HG02943 (cell line): Measurements from ENCODE around the gene RMI1.
A peak's percentile ranks its signal among the peaks of the same experiment; 100 is the strongest.
"Not testable (repeated sequence)": the region's sequence is repeated elsewhere in the genome, so short reads cannot be mapped to it uniquely, and the experiment has no call there.

Source experiments
- ATAC-seq: cut with Tn5 transposase; IDR thresholded peaks from one replicate; pipeline ENCODE4 v1.9.1; 2021; ENCODE audit warnings: mild to moderate bottlenecking, low read depth, moderate library complexity; ENCODE audit not compliant: unreplicated experiment

The RMI1 gene

DNA sequence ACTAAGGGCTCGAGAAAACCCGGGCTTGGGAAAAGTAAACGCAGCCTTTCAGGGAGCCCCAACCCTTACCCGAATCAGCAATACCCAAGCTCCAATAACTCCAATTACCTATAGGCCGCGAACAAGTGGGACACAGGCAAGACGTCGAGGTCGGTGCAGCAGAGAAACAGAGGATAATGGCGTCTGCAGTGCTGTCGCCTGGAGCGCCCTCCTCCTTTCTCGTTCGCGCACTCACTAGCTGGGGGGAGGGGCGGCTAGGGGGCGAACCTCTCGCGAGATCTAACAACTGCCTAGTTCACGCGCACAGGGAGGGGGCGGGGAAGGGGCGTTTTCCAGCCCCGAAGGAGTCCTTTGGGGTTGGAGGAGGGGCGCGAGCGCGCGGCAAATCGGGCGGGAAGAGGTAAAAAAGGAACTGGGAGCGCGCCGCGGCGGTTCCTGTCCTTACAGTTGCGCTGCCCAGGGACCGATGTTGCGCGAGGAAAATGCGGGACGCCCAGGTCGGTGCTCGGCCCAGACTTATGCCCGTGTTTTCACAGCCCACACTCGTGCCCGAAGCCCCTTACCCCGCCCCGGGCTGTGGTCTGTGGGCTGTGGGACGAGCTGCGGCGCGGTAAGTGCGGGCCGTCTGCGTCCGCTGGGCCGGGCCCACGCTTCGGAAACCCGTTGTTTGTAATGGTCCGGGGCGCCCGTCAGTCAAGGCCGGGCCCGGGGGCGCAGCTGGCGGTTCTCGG is at the start of gene RMI1:
TSS of gene RMI1 (plus strand) at position 411 of the 731 bp plus-strand sequence. CDS start 20,182 bp downstream, outside the sequence.
- ATAC-seq: peak; percentile 62

DNA sequence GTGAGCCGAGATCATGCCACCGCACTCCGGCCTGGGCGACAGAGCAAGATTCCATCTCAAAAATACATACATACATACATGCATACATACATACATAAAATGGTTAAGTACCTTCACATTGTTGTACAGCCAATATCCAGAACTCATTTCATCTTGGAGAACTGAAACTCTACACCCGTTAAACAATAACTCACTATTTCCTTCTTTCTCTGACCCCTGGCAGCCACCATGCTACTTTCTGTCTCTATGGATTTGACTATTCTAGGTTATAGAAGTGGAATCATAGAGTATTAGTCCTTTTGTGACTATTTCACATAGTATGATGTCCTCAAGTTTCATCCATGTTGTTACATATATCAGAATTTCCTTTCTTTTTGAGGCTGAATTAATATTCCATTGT is 49.7 kb upstream of the RMI1 start:
- no peak for ATAC-seq

DNA sequence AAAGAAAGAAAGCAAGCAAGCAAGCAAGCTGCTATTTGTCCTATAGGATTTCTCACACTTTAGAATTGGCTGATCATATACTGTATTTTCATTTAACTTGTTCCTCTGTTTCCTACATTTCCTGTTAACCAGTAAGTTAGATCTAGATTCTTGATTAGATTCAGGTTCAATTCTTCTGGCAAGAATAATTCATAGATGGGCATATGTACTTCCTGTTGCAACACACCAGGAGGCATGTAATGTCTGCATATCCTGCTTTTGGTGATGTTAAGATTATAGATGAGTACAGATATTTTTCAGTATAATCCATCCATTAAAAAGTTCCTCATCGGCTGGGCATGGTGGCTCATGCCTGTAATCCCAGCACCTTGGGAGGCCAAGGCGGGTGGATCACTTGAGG is 48.6 kb upstream of the RMI1 start:
- no peak for ATAC-seq

DNA sequence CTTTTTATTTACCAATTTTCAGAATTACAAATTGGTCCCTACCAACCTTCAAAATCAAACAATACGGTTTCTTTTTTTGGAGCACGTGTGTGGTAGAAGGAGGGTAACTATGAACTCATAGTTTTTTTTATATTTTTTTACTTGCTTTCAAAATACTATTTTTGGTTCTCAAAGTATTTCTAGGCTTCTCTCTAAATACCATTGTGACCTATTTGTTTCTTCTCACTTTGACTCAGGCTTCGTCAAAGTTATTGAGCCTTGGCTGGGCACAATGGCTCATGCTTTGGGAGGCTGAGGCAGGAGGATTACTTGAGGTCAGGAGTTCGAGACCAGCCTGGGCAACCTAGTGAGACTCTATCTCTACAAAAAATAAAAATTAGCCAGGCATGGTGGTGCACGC is 47.8 kb upstream of the RMI1 start:
- ATAC-seq: no peak

DNA sequence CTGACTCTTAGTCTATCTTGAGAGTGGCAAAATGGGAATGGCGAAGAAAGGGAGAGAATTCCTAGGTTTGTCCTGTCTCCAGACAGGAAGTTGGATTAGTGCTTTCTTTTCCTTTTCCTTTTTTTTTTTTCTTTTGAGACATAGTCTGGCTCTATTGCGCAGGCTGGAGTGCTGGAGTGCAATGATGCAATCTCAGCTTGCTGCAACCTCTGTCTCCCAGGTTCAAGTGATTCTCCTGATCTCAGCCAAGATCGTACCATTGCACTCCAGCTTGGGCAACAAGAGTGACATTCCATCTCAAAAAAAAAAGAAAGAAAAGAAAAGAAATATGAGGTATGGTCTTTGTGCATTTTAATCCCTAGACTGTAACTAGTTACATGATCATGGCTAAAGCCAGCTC is 46.8 kb upstream of the RMI1 start:
- ATAC-seq: no peak

DNA sequence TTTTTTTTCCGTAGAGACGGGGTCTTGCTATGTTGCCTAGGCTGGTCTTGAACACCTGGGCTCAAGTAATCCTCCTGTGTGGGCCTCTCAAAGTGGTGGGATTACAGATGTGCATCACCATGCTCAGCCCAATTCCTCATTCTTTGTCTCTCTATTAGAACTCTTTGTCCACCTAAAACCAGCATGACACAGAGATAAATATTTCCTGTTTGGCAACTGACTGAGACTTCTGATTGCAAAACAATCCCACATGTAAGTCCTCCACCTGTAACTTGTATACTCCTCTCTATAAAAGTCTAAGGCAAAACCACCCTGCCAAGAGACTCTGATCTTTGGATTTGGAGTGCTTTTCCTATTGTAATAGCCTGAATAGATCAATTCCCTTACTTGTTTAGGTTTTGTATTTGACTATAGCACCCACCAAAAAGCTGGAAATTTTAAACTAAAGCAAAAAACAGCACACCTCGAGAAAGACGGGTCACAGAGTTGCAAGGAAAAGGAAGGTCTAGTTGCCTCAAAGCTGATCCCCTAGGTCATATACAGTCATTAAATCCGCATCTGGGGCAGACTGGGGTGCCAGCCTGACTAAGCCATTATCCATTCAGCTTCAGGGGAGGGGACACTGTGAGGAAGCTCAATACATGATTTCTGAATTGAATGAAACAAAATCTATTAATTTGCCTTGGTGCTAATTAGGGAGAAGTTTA is 45.9 kb upstream of the RMI1 start:
- no peak for ATAC-seq

DNA sequence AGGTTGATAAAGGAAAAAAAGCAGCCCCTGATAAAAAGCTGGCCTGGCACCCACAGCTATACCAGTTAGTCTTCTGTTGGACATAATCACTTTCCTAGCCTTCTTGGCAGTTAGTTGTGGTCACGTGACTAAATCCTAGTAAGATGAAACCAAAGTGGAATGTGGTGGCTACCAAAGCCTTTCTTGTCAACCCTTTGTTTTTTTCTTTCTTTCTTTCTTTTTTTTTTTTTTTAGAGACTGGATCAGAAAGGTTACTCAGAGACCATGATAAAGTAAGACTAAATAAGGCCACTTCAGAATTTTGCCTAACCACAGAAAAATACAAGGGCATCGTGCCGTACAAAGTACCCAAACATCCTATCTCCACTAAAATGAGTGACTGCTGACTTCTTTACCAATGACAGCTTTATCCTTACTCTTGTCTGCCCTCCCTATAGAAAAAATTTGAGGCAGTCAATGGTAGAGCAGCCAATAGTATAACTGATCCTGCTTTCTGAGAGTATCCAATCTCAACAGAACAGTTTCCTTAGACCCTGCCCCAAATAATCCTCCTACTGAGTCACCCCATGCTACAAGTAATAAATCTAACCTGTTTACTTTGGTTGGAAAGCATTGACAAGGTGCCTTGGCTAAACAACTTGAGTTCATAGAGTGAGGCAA is 45.2 kb upstream of the RMI1 start:
- ATAC-seq: no peak

DNA sequence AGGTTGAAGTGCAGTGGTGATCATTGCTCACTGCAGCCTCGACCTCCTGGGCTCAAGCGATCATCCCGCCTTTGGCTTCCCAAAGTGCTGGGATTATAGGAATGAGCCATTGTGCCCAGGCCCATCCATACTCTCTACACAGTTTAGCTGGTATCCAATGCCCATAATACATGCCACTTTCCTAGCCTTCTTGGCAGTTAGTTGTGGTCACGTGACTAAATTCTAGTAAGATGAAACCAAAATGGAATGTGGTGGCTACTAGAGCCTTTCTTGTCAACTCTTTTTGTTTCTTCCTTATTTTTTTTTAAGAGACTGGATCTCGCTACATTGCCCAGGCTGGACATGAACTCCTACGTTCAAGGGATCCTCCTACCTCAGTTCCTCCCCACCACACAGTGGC is 44.1 kb upstream of the RMI1 start:
- ATAC-seq: no peak

DNA sequence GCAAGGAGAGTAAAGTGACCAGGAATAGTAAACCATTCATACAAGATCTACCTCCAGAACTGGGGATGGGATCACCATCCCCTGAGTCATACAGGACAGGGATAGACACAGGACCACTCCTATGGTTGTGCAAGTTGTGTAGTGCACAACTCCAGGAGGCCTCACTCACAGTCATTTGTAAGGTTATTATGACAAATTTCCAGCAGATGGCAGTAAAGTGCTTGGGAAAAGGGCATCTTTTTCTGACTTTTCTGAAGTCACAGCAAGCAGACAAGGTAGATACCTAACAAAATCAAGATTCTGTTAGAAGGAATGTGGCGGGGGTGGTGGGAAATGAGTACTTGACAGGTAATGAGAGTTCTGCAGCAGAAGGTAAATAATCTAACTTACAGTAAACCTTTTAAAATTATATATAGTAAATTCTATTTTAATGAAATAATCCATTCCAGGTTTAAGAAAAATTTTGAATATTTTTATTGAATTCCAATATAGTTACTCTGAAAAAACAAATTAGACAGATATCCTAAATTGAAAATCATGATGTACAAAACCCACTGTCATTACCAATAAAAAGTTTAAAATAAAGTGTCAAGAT is 42.6 kb upstream of the RMI1 start:
- no peak for ATAC-seq

DNA sequence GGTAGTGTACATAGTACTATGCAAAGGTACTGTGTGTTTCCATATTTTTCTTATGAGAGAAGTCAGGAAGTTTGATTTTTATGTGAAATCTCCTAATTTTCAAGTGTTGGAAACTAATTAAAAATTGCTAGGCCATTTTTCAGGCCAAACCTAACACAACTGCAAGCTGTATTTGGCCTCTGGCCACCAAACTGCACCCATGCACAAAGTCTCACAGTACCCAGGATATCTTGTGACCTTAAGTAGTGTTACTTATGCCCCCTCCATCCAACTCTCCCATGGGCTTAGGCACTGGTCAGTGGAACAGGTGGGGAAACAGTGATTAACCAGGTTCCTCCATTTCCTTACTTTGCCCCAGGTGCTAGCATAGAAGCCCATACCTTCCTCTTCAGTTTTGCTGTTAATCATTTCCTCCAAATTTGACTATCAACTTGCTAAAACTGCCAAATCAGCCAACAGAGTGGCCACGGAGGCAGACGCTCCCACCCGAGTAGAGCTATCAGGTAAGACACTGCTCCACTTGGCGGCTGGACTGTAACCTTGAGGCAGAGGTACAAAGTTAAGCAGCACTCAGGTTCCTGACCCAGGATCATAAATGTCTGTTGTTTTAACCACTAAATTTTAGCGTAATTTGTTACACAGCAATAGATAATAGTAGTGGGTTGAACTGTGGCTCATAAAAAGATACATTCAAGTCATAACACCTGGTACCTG is 39.9 kb upstream of the RMI1 start:
- no peak for ATAC-seq

DNA sequence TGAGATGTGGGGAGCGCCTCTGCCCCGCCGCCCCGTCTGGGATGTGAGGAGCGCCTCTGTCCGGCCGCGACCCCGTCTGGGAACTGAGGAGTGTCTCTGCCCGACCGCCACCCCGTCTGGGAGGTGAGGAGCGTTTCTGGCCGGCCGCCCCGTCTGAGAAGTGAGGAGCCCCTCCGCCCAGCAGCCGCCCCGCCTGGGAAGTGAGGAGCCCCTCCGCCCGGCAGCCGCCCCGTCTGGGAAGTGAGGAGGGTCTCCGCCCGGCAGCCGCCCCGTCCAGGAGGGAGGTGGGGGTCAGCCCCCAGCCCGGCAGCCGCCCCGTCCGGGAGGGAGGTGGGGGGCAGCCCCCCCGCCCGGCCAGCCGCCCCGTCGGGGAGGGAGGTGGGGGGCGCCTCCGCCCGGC is 32.5 kb upstream of the RMI1 start:
- not testable (repeated sequence) for ATAC-seq

DNA sequence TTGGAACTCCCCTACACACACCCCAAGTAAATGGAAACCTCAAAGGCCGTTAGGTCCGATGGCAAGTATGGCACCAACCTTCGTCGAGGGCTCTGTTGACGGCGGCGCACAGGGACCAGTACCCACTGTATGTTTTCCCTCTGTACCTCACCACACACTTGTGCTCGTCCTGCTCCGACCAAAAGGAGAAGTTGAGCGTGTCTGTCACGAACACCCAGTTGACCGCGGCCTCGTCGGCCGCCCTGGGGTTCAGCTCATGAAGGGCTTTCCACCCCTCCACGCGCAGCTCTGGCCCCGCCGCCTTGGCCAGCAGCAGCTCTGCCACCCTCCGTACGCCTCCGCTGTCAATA is 24.5 kb upstream of the RMI1 start:
- ATAC-seq: peak; percentile 60

DNA sequence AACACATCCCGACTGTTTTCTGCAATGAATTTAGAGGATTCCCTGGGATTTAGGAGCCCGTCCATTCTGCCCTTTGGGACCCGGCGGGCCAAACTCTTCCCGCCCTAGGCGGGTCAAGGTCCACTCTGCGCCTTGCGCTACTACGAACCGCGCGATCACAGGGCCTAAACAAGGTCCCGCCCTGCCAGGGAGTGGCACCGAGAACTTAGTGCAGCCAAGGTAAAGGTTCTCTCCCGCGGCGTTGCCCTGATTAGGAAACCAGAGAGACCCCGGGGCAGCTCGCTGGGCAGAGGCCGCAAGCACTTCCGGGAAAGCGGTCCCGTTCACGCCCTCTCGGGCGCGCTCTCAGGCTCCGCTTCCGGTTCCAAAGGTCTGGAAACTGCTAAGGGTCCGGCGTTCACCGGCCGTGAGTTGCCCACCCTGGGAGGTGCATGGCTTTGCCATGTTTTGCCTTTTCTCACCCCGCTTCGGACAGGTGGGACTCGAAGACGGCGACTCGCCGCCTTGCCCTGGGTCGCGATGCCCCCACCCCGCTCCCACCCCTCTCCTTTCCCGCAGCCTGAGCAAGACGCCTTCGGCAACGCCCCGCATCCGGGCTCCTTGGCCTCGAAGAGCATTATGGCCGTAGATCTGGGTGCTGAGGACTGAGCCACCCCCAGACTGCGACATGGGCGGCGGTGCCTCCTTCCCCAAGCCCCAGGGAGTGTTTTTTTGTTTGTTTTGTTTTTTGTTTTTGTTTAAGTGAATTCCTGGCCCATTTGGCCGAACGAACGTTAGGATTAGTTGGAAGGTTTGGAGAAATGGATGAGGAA is 24.0 kb upstream of the RMI1 start:
- peak; percentile 75 for ATAC-seq

DNA sequence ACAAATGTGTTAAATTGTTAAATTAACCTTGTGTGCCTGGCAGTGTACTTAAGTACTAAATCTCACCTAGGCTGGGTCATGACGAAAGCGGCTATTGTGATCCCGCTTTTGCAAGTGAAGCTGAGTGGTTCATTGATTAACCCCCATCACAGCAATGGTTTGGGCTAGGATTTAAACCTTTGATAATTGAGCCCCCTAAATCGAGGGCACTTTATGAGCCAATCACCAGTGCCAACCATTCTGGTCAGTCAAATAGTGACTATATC is 23.4 kb upstream of the RMI1 start:
- ATAC-seq: no peak

DNA sequence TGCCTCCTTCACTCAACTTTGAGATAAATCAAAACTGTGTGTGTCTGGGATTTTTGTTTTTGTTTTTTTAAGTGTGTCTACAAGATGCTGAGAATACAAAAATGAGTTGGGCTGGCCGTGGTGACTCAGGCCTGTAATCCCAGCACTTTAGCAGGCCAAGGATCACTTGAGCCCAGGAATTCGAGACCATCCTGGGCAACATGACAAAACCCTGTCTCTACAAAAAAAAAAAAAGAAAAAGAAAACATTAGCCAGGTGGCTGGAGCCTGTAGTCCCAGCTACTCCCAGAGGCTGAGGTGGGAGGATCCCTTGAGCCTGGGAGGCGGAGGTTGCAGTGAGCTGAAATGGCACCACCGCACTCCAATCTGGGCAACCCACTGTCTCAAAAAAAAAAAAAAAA is 21.5 kb upstream of the RMI1 start:
- no peak for ATAC-seq

DNA sequence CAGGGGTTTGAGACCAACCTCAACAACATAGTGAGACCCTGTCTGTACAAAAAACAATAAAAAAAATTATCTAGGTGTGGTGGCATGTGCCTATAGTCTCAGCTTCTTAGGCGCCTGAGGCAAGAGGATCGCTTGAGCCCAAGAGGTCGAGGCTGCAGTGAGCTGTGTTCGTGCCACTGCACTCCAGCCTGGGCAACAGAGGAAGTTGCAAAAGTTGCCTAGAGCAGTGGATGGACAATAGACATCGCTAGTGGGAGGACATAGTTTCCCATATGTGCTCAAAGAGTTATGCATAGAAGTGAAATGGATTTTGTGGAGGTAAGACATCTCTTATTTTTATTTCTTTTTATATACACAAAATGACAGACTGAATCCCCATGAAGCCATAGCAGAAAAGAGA is 19.6 kb upstream of the RMI1 start:
- no peak for ATAC-seq

DNA sequence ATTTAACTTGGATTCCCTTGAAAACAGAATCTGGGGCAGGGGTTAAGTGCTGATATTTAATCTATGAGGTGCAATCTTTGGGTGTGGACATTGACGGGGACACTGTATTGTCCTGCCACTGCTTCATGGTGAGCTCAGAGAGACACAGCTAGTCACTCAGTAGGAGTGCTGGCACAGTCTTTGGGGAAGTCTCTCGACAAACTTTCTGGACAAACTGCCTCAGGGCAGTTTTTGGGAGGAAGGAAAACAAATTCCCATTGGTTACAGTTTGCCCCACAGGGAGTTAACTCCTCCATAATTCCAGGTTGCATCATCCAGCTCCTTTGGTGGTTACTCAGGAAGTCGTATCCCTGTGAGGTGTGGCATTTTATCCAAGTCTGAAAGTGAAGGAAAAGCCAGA is 18.4 kb upstream of the RMI1 start:
- ATAC-seq: no peak

DNA sequence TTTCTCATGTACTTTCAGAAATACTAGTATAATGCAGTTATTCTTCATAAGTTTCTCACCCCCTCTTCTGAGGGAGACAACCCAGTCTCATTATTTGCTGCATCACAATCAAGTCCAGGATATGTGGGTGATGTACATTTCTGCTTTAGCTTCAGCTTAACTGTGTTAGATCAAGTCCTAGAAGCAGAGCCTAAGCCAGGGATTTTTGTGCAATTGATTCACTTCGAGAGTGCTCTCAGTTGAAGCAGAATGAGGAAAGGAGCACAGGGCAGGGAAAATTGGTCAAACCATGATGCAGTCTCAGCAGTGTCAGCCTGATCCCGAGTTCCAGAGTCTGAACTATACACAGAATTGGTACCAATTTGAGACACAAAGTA is 15.6 kb upstream of the RMI1 start:
- ATAC-seq: no peak

DNA sequence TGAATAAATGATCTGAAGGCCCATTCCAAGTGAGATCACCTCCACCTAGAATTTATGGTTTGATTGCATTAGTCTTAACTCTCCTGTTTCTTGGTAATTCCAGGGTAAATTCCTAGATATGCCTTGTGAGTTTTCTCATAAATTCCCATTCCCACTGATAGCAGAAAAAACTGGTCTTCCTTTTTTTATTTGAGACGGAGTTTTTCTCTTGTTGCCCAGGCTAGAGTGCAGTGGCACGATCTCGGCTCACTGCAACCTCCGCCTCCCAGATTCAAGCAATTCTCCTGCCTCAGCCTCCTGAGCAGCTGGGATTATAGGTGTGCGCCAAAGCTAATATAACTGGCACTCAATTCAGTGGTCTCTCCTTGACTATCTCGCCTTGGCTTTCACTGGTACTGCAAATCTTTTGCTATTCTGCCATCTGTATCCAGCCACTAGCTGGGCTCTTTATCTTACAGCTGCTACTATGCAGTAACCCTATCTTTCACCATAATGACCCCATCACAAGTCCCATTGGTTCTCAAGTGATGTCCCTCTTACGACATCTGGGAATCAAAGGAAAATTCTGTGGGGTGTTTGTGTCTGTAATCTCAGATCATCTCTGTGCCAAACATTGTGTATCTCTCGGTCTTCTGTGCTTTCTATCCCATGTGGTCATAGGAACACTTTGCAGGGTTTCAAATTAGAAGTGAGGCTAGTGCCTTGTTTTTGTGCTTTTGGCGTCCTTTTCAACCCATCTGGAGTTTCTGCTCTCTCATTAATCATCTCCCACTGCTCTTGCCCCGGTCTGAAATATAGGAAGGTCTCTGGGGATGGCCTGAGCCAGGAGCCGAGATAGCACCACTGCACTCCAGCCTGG is 15.0 kb upstream of the RMI1 start:
- no peak for ATAC-seq
